Astrocyte (in vitro differentiated cells and primary cell): Measurements from ENCODE around the gene PAGR1. TPM values are rescaled to one million over a fixed set of nuclear protein-coding genes. Genes with fewer than 3 reads are reported as not detected.

Experiments
- DNase-seq: peaks from one replicate; pipeline ENCODE4 v3.0.0-alpha.2; 2010; ENCODE audit warnings: low read depth
- FAIRE-seq: peaks from 2 replicates; lab custom pipeline; 2011; peaks lifted over from hg19 to GRCh38; lab: Jason Lieb, UNC
- H2AFZ ChIP-seq: 2 replicates; pipeline ENCODE4 v1.6.0; 2012; ENCODE audit warnings: low read depth, low read length, inconsistent platforms
- H3K27ac ChIP-seq: 2 replicates; pipeline ENCODE4 v1.5.1; 2011; ENCODE audit warnings: low read depth, low read length, inconsistent platforms
- H3K27me3 ChIP-seq: 2 replicates; pipeline ENCODE4 v1.6.0; 2011; ENCODE audit warnings: low read length, inconsistent platforms; ENCODE audit not compliant: insufficient read depth
- H3K36me3 ChIP-seq: 2 replicates; pipeline ENCODE4 v1.5.1; 2011; ENCODE audit warnings: low read length, inconsistent platforms; ENCODE audit not compliant: insufficient read depth
- H3K4me1 ChIP-seq: 2 replicates; pipeline ENCODE4 v1.5.1; 2011; ENCODE audit warnings: low read length, inconsistent platforms; ENCODE audit not compliant: insufficient read depth
- H3K4me2 ChIP-seq: 2 replicates; pipeline ENCODE4 v1.6.0; 2012; ENCODE audit warnings: low read length, inconsistent platforms
- H3K4me3 ChIP-seq: 2 replicates; pipeline ENCODE4 v1.5.1; 2011; ENCODE audit warnings: low read depth, mild to moderate bottlenecking, low read length, inconsistent platforms; ENCODE audit not compliant: insufficient read depth
- H3K79me2 ChIP-seq: 2 replicates; pipeline ENCODE4 v1.6.0; 2012; ENCODE audit warnings: mild to moderate bottlenecking, low read length, inconsistent platforms; ENCODE audit not compliant: insufficient read depth
- H3K9ac ChIP-seq: 2 replicates; pipeline ENCODE4 v1.6.0; 2012; ENCODE audit warnings: mild to moderate bottlenecking, low read length, inconsistent platforms
- H3K9me3 ChIP-seq: 2 replicates; pipeline ENCODE4 v1.5.1; 2012; ENCODE audit warnings: low read depth, mild to moderate bottlenecking, low read length, inconsistent platforms; ENCODE audit not compliant: insufficient read depth
- H4K20me1 ChIP-seq: 2 replicates; pipeline ENCODE4 v1.6.0; 2012; ENCODE audit warnings: low read length, inconsistent platforms; ENCODE audit not compliant: insufficient read depth
- H3K27ac Mint-ChIP-seq: one replicate; pipeline ENCODE4 v1.8.0; 2021; ENCODE audit warnings: mild to moderate bottlenecking, mixed read lengths; ENCODE audit not compliant: unreplicated experiment
- H3K27me3 Mint-ChIP-seq: one replicate; pipeline ENCODE4 v1.8.0; 2021; ENCODE audit warnings: low read depth, mixed read lengths; ENCODE audit not compliant: unreplicated experiment
- H3K36me3 Mint-ChIP-seq: one replicate; pipeline ENCODE4 v1.8.0; 2021; ENCODE audit warnings: low read depth, mixed read lengths; ENCODE audit not compliant: unreplicated experiment
- H3K4me1 Mint-ChIP-seq: one replicate; pipeline ENCODE4 v1.8.0; 2021; ENCODE audit warnings: low read depth, mixed read lengths; ENCODE audit not compliant: unreplicated experiment
- H3K4me3 Mint-ChIP-seq: one replicate; pipeline ENCODE4 v1.8.0; 2021; ENCODE audit warnings: mild to moderate bottlenecking, moderate library complexity, mixed read lengths; ENCODE audit not compliant: unreplicated experiment
- H3K9me3 Mint-ChIP-seq: one replicate; pipeline ENCODE4 v1.8.0; 2021; ENCODE audit warnings: mild to moderate bottlenecking, mixed read lengths; ENCODE audit not compliant: unreplicated experiment
- CTCF ChIP-seq: IDR thresholded peaks from 2 replicates; pipeline ENCODE4 v1.5.1; 2011; ENCODE audit warnings: low read depth, mild to moderate bottlenecking, inconsistent platforms, low read length, moderate library complexity; ENCODE audit not compliant: insufficient read depth
- EZH2 ChIP-seq: IDR thresholded peaks from 2 replicates; pipeline ENCODE4 v1.6.1; 2012; ENCODE audit warnings: mild to moderate bottlenecking, low read length, inconsistent platforms; ENCODE audit not compliant: insufficient read depth
- total RNA-seq: library from RNA; stranded (reverse); gene quantifications from 2 replicates; pipeline ENCODE4 v1.2.1, GENCODE V29; 2021

Gene PAGR1
- total RNA-seq, 1 donor from 2014 or later = 20.8 TPM

- DNase-seq (no peak), FAIRE-seq (no peak)
- H3K36me3 Mint-ChIP-seq = peaks cover 9% of the 10 kb centered on the region
- no peaks in the 10 kb centered on the region for H3K9me3 ChIP-seq
- no peaks in the 10 kb centered on the region for H3K9me3 Mint-ChIP-seq
- peaks cover 39% of the 10 kb centered on the region for H3K4me1 ChIP-seq
- H3K4me2 ChIP-seq = peak overlapping the region; percentile 93
- H3K27me3 ChIP-seq = no peaks in the 10 kb centered on the region
- peak overlapping the region; percentile 91 for H3K4me3 Mint-ChIP-seq
- H3K79me2 ChIP-seq = peaks cover 36% of the 10 kb centered on the region
- H3K27ac ChIP-seq = no peak overlapping the region
- H3K9ac ChIP-seq = peak overlapping the region; percentile 84
- H3K27me3 Mint-ChIP-seq = no peaks in the 10 kb centered on the region
- H3K4me3 ChIP-seq = peak overlapping the region; percentile 77
- no peak overlapping the region for H3K27ac Mint-ChIP-seq
- no peaks in the 10 kb centered on the region for H3K36me3 ChIP-seq
- TF ChIP-seq CTCF (no peak), EZH2 (no peak)
- H2AFZ ChIP-seq = no peak overlapping the region
- H3K4me1 Mint-ChIP-seq = peaks cover 37% of the 10 kb centered on the region
- peaks cover 34% of the 10 kb centered on the region for H4K20me1 ChIP-seq
Observed at GRCh38 chr16:29809031-29809747, 6.8 kb upstream of the PAGR1 start.

GRCh38 chr16:29809850-29810698 is 5.9 kb upstream of the PAGR1 start:
- DNase-seq (no peak), FAIRE-seq (no peak)
- peak overlapping the region; percentile 23 for H3K4me3 ChIP-seq
- H3K36me3 ChIP-seq = no peaks in the 10 kb centered on the region
- peaks cover 36% of the 10 kb centered on the region for H3K79me2 ChIP-seq
- peaks cover 34% of the 10 kb centered on the region for H4K20me1 ChIP-seq
- H3K4me2 ChIP-seq = peak overlapping the region; percentile 93
- Mint-ChIP-seq H3K36me3 (peaks cover 9% of the 10 kb centered on the region), H3K9me3 (no peaks in the 10 kb centered on the region), H3K27ac (peak overlapping the region; percentile 88), H3K4me1 (peaks cover 36% of the 10 kb centered on the region), H3K27me3 (no peaks in the 10 kb centered on the region), H3K4me3 (peak overlapping the region; percentile 71)
- no peak for TF ChIP-seq EZH2
- TF ChIP-seq CTCF = no peak
- no peaks in the 10 kb centered on the region for H3K27me3 ChIP-seq
- no peak overlapping the region for H2AFZ ChIP-seq
- H3K9ac ChIP-seq = peak overlapping the region; percentile 84
- H3K27ac ChIP-seq = peak overlapping the region; percentile 40
- H3K9me3 ChIP-seq = no peaks in the 10 kb centered on the region
- H3K4me1 ChIP-seq = peaks cover 34% of the 10 kb centered on the region
